HFF-Myc (cell line): ENCODE measurements around the gene C2orf81.

Source experiments
- DNase-seq: peaks from one replicate; pipeline ENCODE4 v3.0.0-alpha.2; 2011; ENCODE audit warnings: low read depth; ENCODE audit errors: extremely low read depth
- H3K4me3 ChIP-seq: replicated peaks from 2 replicates; pipeline ENCODE4 v1.5.1; 2011; ENCODE audit warnings: low read depth, mild to moderate bottlenecking, control low read depth, low read length
- CTCF ChIP-seq: IDR thresholded peaks from 2 replicates; pipeline ENCODE4 v1.5.1; 2012; ENCODE audit warnings: mild to moderate bottlenecking, low read depth, low read length, control low read depth; ENCODE audit errors: missing control alignments

The C2orf81 gene

DNA sequence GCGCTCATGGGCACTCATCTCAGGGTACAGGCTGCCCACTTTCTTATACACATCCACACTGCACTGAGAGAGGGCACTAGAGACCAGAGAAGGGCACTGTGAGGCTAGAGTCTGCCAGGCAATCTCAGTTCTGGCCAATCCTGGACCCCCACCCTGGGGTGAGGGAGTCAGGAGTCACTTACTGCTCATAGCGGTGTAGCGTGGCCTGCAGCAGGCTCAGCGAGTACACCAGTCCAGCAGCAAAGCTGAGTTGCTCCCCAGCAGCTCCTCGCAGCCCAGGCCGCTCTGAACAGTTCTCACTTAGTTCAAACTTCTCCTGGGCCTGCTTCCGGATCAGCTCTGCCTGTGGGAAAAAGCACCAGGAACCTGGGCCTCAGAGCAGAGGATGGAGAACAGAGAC, 53.6 kb downstream of the C2orf81 start:
- DNase-seq = no peak
- TF ChIP-seq CTCF = no peak
- no peak overlapping the region for H3K4me3 ChIP-seq

- H3K4me3 ChIP-seq = no peak overlapping the region
- no peak for DNase-seq
- no peak for TF ChIP-seq CTCF
Observed at GRCh38 chr2:74366036-74366435, 55.4 kb downstream of the C2orf81 start.

DNA sequence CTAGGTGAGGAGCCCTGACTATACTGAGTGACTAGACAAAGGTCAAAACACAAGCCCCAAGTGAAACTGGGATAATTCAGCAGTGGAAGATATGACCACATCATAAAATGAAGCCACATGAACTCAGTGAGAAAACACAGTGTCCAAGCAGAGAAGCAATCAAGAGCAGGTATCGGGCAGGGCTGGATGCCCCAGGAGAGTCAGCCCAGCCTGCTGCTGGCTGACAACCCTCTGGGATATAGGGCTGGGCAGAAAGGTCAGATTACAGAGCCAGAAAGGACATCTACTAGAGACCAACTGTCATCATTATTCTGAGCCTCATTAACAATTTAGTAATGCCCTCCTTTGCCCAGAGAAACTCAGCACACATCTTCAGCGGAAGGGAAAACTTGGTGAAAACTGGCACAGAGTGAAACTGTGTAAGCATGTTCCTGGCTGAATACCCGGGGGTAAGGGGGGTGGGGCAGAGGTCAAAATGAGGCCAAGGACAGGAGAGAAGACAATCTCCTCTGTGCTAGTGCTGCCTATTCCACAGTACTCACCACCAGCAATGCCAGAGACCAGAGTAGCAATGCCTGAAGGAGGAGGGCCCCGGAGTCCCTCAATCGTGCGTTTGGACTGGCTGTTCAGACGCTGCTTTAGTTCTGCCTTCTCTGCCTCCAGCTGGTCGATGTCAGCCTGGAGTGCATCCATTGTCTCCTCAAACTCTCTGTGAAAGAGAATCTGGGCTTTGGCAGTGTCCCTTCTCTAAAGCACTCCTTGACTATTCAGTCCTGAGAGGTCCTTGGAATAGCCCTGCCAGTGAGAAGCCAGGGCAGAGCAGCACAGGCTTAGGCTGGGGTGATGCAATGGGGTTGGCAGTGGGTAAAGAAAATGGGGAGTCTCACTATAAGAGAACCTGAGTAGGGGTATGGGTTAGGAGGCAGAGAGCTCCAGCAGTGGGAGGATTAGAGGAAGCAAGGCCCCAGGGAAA, 56.6 kb downstream of the C2orf81 start:
- no peak for TF ChIP-seq CTCF
- H3K4me3 ChIP-seq = no peak overlapping the region
- DNase-seq = no peak
